HG02763 (cell line): ENCODE results near the gene BRD1.
"Not testable (repeated sequence)": the region's sequence is repeated elsewhere in the genome, so short reads cannot be mapped to it uniquely, and the experiment has no call there.

ENCODE experiments used
- ATAC-seq: cut with Tn5 transposase; IDR thresholded peaks from one replicate; pipeline ENCODE4 v1.9.1; 2021; ENCODE audit warnings: mild to moderate bottlenecking, moderate library complexity; ENCODE audit not compliant: unreplicated experiment

Gene BRD1

GRCh38 chr22:49785841-49786471 lies 41.7 kb downstream of the BRD1 start:
- ATAC-seq, result no peak

- ATAC-seq, result no peak
These were observed 42.6 kb downstream of the BRD1 start for GRCh38 chr22:49785046-49785521.

DNA sequence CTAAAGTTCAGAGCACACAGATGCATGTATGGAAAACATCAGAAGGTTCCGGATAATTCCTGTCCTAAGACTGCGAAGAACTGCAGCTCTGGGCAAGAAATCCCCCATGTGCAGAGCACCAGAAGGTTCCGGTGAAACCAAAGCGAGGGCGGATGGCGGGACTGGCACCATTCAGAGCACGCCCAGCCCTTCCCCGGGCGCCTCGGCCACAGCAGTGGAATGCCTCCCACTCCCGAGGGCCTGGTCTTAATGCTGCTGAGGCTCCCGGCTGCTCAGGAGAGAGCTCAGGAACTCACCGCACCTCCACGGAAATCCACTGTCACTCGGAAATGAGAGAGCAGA lies 43.1 kb downstream of the BRD1 start:
- no peak for ATAC-seq

DNA sequence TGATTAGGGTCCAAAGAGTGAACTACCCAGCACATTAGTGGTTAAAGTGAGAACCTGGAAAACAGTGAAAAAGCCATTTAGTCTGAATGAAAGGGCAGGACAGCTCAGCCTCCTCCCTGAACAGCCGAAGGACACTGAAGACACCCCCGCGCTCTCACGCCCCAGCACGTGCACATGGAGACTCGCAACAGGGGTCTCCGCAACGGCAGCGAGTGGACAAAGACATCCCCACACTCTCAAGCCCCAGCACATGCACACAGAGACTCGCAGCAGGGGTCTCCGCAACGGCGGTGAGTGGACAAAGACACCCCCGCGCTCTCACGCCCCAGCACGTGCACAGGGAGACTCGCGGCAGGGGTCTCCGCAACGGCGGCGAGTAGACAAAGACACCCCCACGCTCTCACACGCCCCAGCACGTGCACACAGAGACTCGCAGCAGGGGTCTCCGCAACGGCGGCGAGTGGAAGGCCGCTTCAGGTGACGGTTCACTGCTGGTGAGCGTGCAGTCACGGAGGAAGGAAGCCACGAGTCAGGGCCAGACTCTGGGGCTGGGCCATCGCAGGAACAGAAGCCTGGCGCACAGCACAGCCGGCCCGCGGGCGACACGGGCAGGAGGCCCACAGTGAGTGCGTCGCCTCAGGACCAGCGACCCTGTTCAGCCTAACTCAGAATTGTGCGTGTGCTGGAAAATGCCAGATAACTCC lies 43.6 kb downstream of the BRD1 start:
- no peak for ATAC-seq

DNA sequence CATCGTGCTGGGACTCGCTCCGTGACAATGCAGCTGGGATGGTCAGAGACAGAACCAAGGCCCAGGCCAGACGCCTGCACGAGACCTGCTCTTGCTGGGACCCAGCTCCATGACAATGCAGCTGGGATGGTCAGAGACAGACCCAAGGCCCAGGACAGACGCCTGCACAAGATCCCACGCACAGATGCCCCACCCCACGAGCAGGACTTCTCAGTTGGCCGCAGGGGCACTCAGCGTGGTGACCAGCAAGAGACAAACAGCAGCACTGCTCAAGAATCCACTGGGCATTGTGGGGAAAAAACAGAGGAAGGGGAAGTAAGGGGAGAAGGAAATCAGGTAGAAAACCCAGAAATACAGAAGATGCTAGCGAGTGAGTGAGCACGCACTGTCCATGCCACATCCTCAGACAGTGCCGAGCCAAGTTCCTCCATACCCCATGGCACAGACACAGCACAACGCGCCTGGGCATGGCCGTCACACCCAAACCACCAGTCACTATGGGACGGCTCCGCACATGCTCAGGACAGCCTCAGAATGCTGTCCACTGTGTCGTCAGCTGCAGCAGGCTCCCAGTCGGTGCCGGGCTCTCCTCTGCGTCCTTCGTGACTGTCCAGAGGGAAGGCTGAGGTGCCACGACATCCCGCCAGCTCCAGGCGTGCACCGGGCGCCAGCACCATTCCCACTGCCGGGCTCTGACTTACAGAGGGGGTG lies 44.5 kb downstream of the BRD1 start:
- no peak for ATAC-seq

DNA sequence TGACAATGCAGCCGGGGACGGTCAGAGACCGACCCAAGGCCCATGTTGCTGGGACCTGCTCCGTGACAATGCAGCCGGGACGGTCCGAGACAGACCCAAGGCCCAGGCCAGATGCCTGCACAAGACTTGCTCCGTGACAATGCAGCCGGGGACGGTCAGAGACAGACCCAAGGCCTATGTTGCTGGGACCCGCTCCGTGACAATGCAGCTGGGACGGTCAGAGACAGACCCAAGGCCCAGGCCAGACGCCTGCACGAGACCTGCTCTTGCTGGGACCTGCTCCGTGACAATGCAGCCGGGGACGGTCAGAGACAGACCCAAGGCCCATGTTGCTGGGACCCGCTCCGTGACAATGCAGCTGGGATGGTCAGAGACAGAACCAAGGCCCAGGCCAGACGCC lies 45.8 kb downstream of the BRD1 start:
- not testable (repeated sequence) for ATAC-seq

DNA sequence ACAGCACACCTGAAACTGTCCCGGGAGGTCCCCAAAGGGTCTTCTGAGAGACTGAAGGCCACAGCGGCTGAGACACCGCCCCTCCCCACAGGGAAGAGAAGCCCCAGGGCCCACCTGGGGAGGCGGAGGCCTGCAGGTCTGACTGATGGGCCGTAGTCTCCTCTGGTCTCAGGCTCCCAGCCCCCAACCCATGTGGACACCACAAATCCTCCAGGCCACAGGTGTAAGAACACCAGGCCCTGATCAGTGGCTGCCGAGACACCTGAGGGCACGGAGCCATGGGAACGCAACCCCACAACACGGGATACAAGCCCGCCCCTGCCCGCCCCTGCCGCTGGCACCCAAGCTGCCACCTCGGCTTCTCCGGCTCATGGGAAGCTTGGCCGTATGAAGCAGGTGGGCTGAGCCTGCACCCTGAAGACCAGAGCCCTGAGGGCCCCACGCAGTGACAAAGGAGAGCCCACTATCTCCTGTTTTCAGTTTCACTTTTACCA lies 46.3 kb downstream of the BRD1 start:
- no peak for ATAC-seq

DNA sequence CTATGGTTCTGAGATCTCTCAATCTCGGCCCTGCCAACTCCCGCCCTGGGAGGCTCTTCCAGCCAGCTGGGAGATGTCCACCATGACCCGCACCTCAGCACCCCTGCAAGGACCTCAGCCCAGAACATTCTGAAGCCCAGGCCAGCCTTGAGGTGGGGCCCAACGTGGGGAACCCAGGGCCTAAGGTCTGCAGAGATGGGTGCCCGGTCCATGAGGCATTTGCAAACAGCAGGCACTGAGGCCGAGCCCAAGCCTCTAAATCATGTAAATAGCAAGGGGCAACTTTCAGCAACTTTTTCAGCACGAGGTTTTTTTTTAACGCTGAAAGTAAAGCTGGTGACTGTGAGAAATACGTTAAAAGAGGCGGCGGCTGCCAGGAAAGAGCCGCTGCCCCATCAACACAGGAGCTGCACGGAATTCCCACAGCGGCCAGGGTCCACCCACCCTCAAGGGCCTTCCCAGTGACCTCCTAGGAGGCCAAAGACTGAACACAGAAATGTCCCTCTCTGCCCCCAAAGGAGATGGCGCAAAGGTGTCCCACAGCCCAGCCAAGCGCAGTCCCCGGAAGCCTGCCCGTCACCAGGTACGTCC lies 46.9 kb downstream of the BRD1 start:
- no peak for ATAC-seq

DNA sequence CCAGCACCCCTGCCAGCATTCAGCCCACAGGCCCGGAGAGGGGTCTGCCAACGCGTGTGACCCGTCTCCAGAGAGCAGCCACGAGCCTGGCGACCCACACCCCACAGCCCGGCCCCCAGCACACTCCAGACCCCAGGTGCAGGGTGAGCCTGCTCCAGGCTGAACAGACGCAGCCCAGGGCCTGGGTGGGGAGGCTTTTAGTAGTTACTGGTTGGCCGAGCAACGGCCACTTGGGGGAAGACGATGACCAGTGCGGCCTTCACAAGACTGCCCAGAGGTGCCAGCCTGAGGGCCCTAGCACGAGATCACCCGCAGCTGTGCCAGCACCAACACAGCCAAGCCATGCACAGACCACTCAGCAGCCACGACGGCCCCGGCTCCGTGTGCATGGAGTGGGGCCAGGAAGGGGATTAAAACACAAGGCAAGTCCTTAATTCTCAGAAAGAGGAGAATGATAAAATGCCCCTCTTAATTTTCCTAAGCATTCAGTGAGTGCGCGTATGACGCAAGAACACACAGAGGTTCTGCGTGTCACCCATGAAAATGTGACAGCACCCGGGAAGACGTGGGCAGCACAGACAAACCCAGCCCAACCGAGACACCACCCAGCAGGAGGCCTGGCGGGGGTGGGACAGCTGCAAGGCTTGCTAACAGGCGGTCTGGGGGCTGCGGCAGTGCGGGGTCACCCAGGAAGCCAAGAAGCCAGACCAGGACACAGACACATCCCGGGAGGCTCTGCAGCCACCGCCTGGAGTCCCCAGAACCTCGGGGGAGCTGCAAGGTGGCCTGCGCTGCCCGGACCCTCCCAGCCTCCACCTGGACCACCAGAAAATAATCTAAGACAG lies 47.6 kb downstream of the BRD1 start:
- no peak for ATAC-seq

DNA sequence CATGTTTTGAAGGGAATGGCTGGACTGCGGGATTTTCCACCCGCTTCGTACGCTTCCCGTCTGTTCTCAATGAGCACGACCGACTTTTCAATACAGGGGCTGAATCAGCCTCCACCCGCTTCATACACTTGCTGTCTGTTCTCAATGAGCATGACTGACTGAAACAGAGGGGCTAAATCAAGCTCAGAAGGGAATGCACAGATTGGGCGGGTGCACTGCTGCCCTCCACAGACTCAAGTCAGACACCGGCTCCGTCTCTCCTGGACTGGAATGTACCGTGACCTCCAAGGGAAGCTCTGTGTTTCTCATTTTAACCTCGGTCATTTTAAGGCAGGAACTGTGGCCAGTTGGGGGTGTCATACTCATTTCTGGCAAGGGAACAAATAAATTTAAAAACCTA lies 48.5 kb downstream of the BRD1 start:
- ATAC-seq, result no peak

DNA sequence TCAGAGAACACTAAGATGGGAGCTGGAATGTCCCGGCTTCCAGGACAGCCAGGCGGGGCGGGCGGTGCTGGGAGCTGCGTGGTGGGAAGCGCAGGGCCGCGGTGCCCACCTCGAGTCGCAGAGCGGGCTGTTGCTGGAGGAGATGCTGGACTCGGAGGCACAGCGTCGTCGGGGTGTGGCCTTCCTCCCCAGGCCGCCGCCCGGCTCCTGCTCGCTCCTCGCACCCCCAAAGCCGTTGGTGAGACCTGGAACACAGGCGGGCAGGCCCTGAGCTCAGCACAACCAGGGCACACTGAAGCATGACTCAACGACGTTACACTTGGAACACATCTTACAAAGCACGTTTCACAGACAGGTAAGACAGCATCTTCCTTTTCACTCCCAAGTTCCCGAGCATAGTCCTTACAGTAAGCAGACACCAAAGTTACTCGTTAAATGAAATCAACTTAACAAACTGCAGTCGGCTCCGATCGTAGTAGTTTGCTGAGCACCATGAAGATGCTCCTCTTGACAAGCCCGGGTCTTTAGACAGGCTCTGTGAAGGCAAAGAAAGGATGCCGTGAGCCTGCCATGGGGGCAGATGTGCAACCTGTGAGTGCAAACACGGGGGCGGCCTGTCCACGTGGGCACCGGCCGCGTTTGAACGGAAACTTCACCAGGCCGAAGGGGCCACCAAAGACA lies 50.0 kb downstream of the BRD1 start:
- ATAC-seq, result no peak

DNA sequence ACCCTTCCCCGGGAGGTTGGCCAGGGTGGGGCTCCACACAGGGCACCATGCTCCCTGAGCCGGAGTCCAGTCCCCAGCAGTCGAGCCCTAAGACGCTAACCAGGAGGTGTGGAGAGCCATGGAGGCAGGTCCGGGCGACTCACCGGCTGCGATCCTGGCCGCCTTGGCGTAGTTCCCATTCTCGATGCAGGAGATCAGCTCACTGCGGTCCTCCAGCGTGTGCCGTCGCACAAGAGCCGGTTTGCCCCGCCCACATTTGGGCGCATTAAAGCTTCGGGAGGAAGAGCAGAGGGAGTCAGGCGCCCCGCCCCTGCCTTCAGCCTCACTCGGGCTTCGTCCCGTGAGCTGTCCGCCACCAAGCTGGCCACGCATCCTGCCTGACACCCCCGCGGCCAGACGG lies 50.8 kb downstream of the BRD1 start:
- no peak for ATAC-seq

GRCh38 chr22:49775867-49776511 lies 51.7 kb downstream of the BRD1 start:
- ATAC-seq, result no peak

DNA sequence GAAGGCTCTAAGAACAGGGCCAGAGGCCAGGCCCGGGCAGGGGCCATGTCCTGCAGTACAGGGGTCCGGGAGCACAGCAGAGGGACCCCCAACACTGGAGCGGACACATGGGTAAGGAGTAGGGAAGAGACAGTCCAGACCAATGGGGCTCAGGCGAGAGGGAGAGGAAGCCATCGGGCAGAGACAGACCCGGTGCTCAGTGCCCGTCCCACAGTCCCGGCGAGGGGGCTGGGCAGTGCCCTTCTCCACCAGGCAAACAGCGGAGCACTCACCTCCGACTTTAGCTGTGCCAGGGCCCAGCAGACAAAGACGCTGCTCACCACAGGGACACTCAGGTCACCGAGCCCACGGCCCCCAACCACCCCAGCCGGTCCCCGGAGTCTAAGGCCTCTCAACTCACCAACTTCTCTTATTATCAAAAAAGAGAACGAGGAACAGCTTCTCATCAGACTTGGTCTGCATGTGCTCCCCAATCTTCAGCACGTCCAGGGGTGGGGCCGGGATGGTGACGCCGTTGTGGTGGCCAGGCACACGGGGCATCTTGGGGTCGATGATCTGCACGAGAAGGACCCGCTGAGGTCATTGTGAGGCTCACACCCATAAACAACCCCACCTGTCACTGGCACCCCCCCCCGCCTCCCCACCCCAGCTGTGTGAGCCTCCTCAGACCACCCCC lies 52.3 kb downstream of the BRD1 start:
- no peak for ATAC-seq

GRCh38 chr22:49774499-49775151 lies 53.0 kb downstream of the BRD1 start:
- ATAC-seq, result no peak

GRCh38 chr22:49774046-49774445 lies 53.6 kb downstream of the BRD1 start:
- ATAC-seq, result no peak

DNA sequence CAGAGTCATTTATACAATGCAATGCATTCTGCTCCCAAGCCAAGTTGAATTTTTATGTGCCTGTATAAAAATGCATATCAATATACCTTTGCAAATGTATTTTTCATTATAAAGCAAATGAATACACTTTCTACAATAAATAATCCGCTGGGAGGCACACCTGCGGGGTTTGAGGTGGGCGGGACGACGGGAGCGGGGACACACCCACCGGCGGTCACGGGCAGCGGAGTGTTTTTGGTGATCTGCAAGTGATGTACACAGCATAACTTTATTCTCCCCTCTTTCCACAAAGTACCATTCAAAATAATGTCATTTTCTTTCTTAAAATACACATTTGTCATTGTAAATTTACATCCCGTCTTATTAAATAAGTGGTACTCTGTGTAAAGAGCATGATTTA lies 54.1 kb downstream of the BRD1 start:
- ATAC-seq, result no peak

- ATAC-seq, result no peak
These were observed 55.0 kb downstream of the BRD1 start for GRCh38 chr22:49772692-49773091.
